Pons (tissue), 1 donor: ENCODE measurements around the gene FMO2.

Experiments used
- DNase-seq: peaks from one replicate; pipeline ENCODE4 v3.0.0-alpha.2; 2016; ENCODE audit warnings: low spot score

Gene FMO2, protein sequence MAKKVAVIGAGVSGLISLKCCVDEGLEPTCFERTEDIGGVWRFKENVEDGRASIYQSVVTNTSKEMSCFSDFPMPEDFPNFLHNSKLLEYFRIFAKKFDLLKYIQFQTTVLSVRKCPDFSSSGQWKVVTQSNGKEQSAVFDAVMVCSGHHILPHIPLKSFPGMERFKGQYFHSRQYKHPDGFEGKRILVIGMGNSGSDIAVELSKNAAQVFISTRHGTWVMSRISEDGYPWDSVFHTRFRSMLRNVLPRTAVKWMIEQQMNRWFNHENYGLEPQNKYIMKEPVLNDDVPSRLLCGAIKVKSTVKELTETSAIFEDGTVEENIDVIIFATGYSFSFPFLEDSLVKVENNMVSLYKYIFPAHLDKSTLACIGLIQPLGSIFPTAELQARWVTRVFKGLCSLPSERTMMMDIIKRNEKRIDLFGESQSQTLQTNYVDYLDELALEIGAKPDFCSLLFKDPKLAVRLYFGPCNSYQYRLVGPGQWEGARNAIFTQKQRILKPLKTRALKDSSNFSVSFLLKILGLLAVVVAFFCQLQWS

DNA sequence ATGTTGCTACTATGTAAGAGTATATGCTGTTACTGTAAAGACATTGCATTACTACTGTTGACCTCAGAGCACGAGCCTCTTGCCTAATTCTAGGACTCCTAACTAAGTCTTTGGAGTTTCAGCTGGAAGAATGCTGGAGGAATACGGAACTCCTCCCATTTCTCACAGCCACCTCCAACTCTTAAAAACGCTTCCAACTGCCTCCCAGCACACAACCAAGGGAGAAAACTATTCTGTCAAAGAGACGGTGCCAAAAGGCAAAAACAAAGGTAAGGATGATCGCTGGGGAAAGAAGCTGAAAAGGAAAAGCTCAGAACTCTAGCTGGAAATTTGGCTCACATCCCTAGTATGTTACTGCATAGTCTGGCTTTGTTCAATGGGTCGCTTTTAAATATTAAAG, at the start of gene FMO2:
FMO2 (plus strand) TSS at position 210 of the 400 bp plus-strand sequence. CDS start 414 bp downstream, outside the sequence.
- peak; percentile 9 for DNase-seq

DNA sequence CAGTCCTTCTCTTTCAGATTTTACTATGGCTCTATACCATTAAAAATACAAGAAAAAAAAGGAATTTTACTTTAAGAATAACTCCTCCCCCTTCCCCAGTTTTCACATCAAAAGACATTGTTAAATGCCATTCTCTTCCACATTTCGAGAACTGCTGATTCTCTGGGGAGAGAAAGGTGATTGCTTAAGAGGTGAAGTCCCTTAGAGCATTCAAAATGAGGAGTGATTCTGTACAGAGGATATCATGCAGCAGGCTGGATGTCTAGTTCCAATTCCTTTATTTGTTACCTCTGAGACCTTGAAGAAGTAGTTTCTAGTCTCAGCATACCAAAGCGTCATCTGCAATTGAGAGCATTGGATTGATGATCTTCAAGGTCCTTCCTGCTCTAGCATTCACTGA, 47.5 kb upstream of the FMO2 start:
- no peak for DNase-seq

GRCh38 chr1:171138980-171139379, 46.1 kb upstream of the FMO2 start:
- no peak for DNase-seq

DNA sequence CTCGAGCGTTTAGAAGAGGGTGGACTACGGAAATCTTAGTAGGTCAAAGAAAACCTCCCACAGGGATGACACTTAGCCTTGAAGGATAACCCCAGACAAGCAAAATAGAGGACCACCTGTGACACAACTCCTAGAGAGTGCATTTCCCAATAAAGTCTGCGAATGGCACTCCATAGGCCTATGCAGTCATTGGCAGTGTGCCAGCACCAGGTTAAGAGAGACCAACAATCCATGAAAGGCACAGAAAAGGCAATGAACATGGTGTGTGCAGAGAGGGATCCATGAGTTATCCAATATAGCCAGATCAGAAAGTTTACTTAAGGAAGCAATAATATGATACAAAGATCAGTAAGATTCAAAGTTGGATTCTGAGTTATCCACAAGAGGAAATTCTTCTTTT, 45.2 kb upstream of the FMO2 start:
- DNase-seq = no peak

- no peak for DNase-seq
Measured at GRCh38 chr1:171140401-171140800, 44.7 kb upstream of the FMO2 start.

GRCh38 chr1:171140956-171141687, 44.0 kb upstream of the FMO2 start:
- DNase-seq = no peak

DNA sequence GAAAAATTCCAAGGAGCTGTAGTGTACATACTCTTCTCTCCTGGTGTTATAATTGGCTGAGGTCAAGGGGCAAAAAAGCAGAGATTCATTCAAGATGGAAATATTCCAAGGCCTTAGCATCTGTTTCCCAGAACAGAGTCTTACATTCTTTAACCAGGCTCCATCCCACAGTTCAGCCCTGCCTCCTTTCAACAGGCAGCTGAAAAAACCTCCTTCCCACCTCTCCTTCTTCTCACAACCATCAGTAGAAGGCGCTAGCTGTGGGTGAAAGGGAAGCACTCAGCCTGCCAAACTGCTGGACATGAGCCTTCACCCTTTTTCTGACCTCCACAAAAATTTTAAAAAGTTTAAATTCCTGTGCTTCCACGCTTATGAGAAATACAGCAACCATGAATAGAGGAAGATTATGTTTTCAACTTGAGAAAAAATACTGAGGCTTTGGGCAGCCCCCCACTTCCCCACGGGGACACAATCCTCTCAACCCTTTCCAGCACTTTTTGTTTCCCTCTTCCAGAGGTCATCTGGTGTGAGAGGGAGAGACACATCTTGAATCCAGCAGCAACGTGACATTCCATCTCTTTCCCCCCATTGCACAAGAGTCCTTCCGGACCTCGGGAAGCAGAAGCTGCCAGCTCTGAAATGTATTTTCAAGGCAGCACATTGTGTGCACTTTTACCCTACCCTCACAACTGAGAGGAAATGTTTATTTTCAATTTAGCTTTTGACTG, 43.2 kb upstream of the FMO2 start:
- DNase-seq = peak; percentile 68

DNA sequence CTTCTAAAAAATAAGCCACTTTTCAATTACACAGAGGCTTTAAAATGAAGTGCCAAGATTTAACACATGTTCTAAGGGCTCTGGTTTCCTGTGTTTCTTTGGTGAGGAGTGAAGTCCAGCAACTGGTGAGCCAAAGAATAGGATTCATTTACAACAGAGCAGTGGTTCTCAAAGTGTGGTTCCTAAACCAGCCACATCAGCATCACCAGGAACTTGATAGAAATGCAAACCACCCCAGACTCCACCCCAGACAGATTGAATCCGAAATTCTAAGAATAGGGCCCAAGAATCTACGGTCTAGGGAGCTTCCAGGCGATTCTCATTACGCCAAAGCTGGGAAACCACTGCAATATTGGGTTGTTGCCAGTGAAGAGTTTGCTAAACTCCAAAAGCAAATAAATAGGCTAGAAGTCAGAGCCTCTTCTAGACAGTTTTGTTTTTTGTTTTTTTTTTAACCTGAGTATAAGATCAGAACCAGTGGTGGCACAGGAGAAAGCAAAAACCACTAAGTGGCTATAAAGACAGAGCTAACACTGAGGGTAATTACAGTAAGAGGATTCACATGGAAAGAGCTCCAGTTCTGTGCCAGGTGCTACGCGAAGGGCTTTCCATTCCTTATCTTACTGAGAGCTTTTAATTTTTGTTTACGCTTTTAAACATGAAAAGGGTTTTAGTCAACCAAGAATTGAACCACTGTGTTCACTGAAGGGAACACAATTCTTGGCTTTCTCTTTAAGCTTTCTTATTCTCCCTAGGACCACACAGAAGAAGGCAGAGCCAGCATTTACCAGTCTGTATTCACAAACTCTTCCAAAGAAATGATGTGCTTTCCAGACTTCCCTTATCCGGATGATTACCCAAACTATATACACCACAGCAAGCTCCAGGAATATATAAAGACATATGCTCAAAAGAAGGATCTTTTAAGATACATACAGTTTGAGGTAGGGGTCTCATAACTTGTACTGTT, 42.4 kb upstream of the FMO2 start:
- peak; percentile 29 for DNase-seq

GRCh38 chr1:171150156-171150555, 34.9 kb upstream of the FMO2 start:
- DNase-seq = no peak

DNA sequence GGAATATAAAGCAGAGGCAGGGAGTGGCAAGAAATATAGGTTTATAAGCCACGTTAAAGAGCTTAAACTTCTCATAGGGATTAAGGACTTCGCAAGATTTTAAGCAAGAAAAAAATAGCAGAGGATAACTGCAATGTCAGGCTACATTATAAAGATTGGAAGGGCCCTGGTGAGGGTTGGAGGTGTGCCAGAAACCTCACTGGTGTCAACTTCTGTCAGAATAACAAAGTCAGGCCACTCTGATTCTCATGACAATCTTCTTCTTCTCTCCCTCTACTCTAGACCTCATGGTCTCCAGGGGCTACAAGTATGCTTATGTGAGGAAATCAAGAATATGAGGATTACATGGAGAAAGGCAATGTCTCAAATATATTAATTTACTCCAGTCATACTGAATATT, 32.6 kb upstream of the FMO2 start:
- DNase-seq = no peak

DNA sequence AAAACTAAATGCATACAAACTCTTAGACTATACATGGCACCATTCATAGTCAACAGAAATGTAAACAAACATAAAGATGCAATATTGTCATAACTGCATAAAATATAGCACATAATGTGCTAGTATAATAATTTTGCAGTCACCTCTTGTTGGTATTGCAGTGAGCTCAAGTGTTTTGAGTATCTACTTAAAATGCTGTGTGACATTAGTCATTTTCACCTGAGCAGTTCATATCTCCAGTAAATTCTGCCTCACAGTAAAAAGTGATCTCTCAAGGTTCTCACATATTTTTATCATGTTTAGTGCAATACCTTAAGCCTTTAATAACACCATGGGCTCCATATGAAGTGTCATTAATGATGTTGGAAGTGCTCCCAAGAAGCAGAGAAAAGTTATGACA, 29.6 kb upstream of the FMO2 start:
- DNase-seq = no peak

DNA sequence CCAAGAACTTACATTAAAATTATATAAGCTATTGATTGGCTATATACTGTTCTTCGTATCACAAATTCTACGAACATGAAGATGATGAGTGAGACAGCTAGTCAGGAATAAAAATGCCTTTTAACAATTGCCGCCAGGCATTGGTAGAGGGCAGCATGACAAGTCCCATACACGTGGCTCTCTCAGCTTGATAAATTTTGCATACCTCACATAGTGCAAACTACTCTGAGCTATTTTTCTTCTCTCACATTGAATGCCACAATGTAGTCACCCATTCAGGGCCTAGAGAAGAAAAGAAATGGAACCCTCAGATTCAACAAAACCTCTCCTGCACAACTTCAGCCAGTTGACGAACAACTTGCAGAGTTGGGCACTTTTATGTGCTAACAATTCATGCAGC, 27.0 kb upstream of the FMO2 start:
- no peak for DNase-seq

- DNase-seq = no peak
Measured at GRCh38 chr1:171158551-171158950, 26.5 kb upstream of the FMO2 start.

GRCh38 chr1:171159148-171159547, 26.0 kb upstream of the FMO2 start:
- no peak for DNase-seq

DNA sequence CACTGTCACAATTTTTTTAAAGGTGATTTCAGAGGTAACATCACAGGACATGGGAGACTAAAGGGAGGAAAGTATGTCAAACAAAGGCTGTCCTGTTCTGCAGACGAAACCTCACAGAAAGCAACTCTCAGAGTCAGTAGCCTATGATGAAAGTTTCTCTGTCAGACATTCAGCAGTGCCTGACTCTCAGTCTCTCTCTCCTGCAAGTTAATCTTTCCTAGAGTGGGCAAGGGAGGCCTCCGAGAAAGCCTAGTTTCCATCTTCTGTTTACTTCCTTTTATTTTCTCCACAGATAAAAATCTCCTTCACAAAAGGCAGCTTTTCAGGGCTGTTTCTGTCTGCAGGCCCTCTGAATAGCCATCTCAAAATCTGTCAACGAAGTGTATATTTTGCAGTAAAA, 24.9 kb upstream of the FMO2 start:
- DNase-seq = no peak

GRCh38 chr1:171160639-171161354, 24.3 kb upstream of the FMO2 start:
- no peak for DNase-seq

- DNase-seq = no peak
Measured at GRCh38 chr1:171161431-171161830, 23.7 kb upstream of the FMO2 start.

DNA sequence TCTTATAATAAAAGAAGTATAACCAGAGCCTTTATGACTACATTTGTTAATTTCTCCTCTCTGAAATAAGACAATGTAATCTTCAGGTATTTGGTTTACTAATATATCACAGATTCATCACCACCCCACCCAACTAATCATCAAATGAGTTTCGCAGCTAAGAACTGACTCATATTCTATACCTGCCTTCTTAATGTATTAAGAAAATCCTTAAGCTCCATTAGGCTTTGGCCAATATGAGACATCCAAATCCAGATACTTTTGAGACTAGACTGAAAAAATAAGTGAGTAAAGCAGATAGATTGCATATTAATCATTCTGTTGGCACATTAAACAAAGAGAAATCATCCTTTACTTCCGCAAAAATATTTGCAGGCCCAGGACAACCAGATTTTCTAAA, 18.7 kb upstream of the FMO2 start:
- DNase-seq = no peak

- no peak for DNase-seq
Measured at GRCh38 chr1:171167785-171168184, 17.3 kb upstream of the FMO2 start.

DNA sequence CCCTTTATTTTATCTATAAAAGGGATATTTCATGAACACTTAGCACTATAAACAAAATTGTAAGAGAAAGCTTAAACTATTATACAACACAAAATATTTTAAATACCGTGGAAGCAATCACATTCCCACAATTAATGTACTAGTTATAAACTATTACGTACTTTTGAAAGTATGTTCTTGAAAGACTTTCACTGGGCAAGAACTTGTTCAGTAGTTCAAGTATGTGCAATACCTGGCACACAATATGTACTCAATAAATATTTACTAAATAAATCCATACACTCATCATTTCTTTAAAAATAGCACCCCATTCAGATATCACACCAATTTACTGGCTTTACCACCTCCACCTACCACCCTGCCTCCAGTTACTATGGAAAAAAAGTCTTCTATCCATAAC, 12.6 kb upstream of the FMO2 start:
- DNase-seq = no peak

DNA sequence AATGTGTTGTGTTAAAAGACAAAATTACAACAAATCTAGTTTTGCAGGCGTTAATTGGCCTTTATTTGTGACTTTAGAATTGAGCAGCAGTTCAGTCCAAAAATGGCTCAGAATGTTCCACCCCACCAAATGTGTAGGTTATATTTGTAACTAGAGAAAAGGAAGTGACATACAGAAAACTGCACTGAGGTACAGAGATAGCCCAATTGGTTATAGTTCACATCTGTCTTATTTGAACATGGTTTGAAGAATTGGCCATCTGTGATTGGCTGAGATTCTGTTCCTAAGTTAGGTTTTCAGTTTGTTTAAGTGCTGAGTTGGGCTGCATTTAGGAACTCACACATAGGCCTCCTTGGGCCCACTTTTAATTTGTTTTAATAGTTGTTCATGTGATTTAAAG, 12.0 kb upstream of the FMO2 start:
- DNase-seq = no peak
